Dedifferentiated amniotic fluid mesenchymal stem cell (primary cell): ENCODE results near the gene APOL5.
"Not testable (repeated sequence)": the region's sequence is repeated elsewhere in the genome, so short reads cannot be mapped to it uniquely, and the experiment has no call there.

ENCODE experiments used
- DNase-seq: peaks from one replicate; pipeline ENCODE4 v3.0.0-alpha.2; 2016; ENCODE audit errors: extremely low spot score

APOL5 gene

GRCh38 chr22:35708917-35709316 lies 8.8 kb upstream of the APOL5 start:
- DNase-seq: no peak

GRCh38 chr22:35711336-35711735 lies 6.3 kb upstream of the APOL5 start:
- no peak for DNase-seq

GRCh38 chr22:35712672-35713071 lies 5.0 kb upstream of the APOL5 start:
- no peak for DNase-seq

GRCh38 chr22:35719212-35719875 lies 1.7 kb downstream of the APOL5 start:
- no peak for DNase-seq

- DNase-seq: no peak
These were observed 4.3 kb downstream of the APOL5 start for GRCh38 chr22:35721960-35722359.

GRCh38 chr22:35725521-35725920 lies 7.8 kb downstream of the APOL5 start:
- no peak for DNase-seq

- no peak for DNase-seq
These were observed 8.7 kb downstream of the APOL5 start for GRCh38 chr22:35726398-35726797.

- no peak for DNase-seq
These were observed 9.3 kb downstream of the APOL5 start for GRCh38 chr22:35726933-35727332.

GRCh38 chr22:35727436-35727835 lies 9.8 kb downstream of the APOL5 start:
- DNase-seq: no peak

GRCh38 chr22:35728639-35729308 lies 11.1 kb downstream of the APOL5 start:
- no peak for DNase-seq

GRCh38 chr22:35729309-35729698 lies 11.6 kb downstream of the APOL5 start:
- no peak for DNase-seq

- DNase-seq: no peak
These were observed 13.6 kb downstream of the APOL5 start for GRCh38 chr22:35731321-35731720.

- no peak for DNase-seq
These were observed 14.4 kb downstream of the APOL5 start for GRCh38 chr22:35732116-35732515.

GRCh38 chr22:35733036-35733435 lies 15.4 kb downstream of the APOL5 start:
- no peak for DNase-seq

- no peak for DNase-seq
These were observed 16.3 kb downstream of the APOL5 start for GRCh38 chr22:35733791-35734516.

GRCh38 chr22:35734517-35734827 lies 16.8 kb downstream of the APOL5 start:
- DNase-seq: no peak

- DNase-seq: no peak
These were observed 17.9 kb downstream of the APOL5 start for GRCh38 chr22:35735542-35735941.

GRCh38 chr22:35736166-35736565 lies 18.5 kb downstream of the APOL5 start:
- DNase-seq: no peak

GRCh38 chr22:35736701-35737100 lies 19.0 kb downstream of the APOL5 start:
- DNase-seq: no peak

GRCh38 chr22:35737886-35738285 lies 20.2 kb downstream of the APOL5 start:
- not testable (repeated sequence) for DNase-seq

- no peak for DNase-seq
These were observed 21.6 kb downstream of the APOL5 start for GRCh38 chr22:35739076-35739930.

- DNase-seq: no peak
These were observed 22.3 kb downstream of the APOL5 start for GRCh38 chr22:35739931-35740380.
